ENCODE results near the gene NDUFV2. TPM values are rescaled to one million over a fixed set of nuclear protein-coding genes. Genes with fewer than 3 reads are reported as not detected.
"Not testable (repeated sequence)": the region's sequence is repeated elsewhere in the genome, so short reads cannot be mapped to it uniquely, and the experiment has no call there.

NDUFV2 gene
- total RNA-seq, 1 donor from 2014 or later: 124 TPM

GRCh38 chr18:9088252-9088651, 14.2 kb upstream of the NDUFV2 start:
- Histone ChIP-seq H3K9me3 (ENCODE audit: control insufficient read depth in 3 of 3, low read length in 3 of 3) (no peaks in the 10 kb centered on the region), H3K27ac (ENCODE audit: low read depth, low read length) (no peak overlapping the region), H3K4me3 (ENCODE audit: low read length in 3 of 3) (no peak overlapping the region), H3K4me1 (ENCODE audit: control insufficient read depth in 3 of 3, insufficient read depth in 3 of 3, low read length in 3 of 3) (no peaks in the 10 kb centered on the region), H3K27me3 (ENCODE audit: control insufficient read depth in 3 of 3, insufficient read depth in 3 of 3, low read length in 3 of 3) (no peaks in the 10 kb centered on the region), H3K36me3 (ENCODE audit: control insufficient read depth in 3 of 3, insufficient read depth in 3 of 3, low read length in 3 of 3) (no peaks in the 10 kb centered on the region), H3K9ac (ENCODE audit: low read depth in 1 of 3, low read length in 3 of 3) (no peak overlapping the region)

- H3K4me1 ChIP-seq (ENCODE audit: control insufficient read depth in 3 of 3, insufficient read depth in 3 of 3, low read length in 3 of 3); H3K27me3 ChIP-seq (ENCODE audit: control insufficient read depth in 3 of 3, insufficient read depth in 3 of 3, low read length in 3 of 3); H3K9ac ChIP-seq (ENCODE audit: low read depth in 1 of 3, low read length in 3 of 3); H3K4me3 ChIP-seq (ENCODE audit: low read length in 3 of 3); H3K27ac ChIP-seq (ENCODE audit: low read depth, low read length); H3K9me3 ChIP-seq (ENCODE audit: control insufficient read depth in 3 of 3, low read length in 3 of 3); H3K36me3 ChIP-seq (ENCODE audit: control insufficient read depth in 3 of 3, insufficient read depth in 3 of 3, low read length in 3 of 3): not testable (repeated sequence)
These were observed 13.8 kb upstream of the NDUFV2 start for GRCh38 chr18:9088727-9089126.

- H3K4me3 ChIP-seq (ENCODE audit: low read length in 3 of 3): no peak overlapping the region
- no peaks in the 10 kb centered on the region for H3K9me3 ChIP-seq (ENCODE audit: control insufficient read depth in 3 of 3, low read length in 3 of 3)
- no peaks in the 10 kb centered on the region for H3K4me1 ChIP-seq (ENCODE audit: control insufficient read depth in 3 of 3, insufficient read depth in 3 of 3, low read length in 3 of 3)
- no peaks in the 10 kb centered on the region for H3K36me3 ChIP-seq (ENCODE audit: control insufficient read depth in 3 of 3, insufficient read depth in 3 of 3, low read length in 3 of 3)
- no peaks in the 10 kb centered on the region for H3K27me3 ChIP-seq (ENCODE audit: control insufficient read depth in 3 of 3, insufficient read depth in 3 of 3, low read length in 3 of 3)
- H3K9ac ChIP-seq (ENCODE audit: low read depth in 1 of 3, low read length in 3 of 3): no peak overlapping the region
- H3K27ac ChIP-seq (ENCODE audit: low read depth, low read length): no peak overlapping the region
These were observed 11.9 kb upstream of the NDUFV2 start for GRCh38 chr18:9090578-9090977.

- Histone ChIP-seq H3K27me3 (ENCODE audit: control insufficient read depth in 3 of 3, insufficient read depth in 3 of 3, low read length in 3 of 3) (no peaks in the 10 kb centered on the region), H3K27ac (ENCODE audit: low read depth, low read length) (no peak overlapping the region), H3K9ac (ENCODE audit: low read depth in 1 of 3, low read length in 3 of 3) (no peak overlapping the region), H3K4me3 (ENCODE audit: low read length in 3 of 3) (no peak overlapping the region), H3K4me1 (ENCODE audit: control insufficient read depth in 3 of 3, insufficient read depth in 3 of 3, low read length in 3 of 3) (no peaks in the 10 kb centered on the region), H3K36me3 (ENCODE audit: control insufficient read depth in 3 of 3, insufficient read depth in 3 of 3, low read length in 3 of 3) (no peaks in the 10 kb centered on the region), H3K9me3 (ENCODE audit: control insufficient read depth in 3 of 3, low read length in 3 of 3) (no peaks in the 10 kb centered on the region)
These were observed 11.4 kb upstream of the NDUFV2 start for GRCh38 chr18:9091066-9091476.

GRCh38 chr18:9092665-9093064, 9.8 kb upstream of the NDUFV2 start:
- no peak overlapping the region for H3K9ac ChIP-seq (ENCODE audit: low read depth in 1 of 3, low read length in 3 of 3)
- no peak overlapping the region for H3K4me3 ChIP-seq (ENCODE audit: low read length in 3 of 3)
- no peak overlapping the region for H3K27ac ChIP-seq (ENCODE audit: low read depth, low read length)
- no peaks in the 10 kb centered on the region for H3K27me3 ChIP-seq (ENCODE audit: control insufficient read depth in 3 of 3, insufficient read depth in 3 of 3, low read length in 3 of 3)
- no peaks in the 10 kb centered on the region for H3K36me3 ChIP-seq (ENCODE audit: control insufficient read depth in 3 of 3, insufficient read depth in 3 of 3, low read length in 3 of 3)
- no peaks in the 10 kb centered on the region for H3K9me3 ChIP-seq (ENCODE audit: control insufficient read depth in 3 of 3, low read length in 3 of 3)
- H3K4me1 ChIP-seq (ENCODE audit: control insufficient read depth in 3 of 3, insufficient read depth in 3 of 3, low read length in 3 of 3): peaks cover 0 to 4% (median 0%) of the 10 kb centered on the region in 3 donors

- not testable (repeated sequence) for H3K4me1 ChIP-seq (ENCODE audit: control insufficient read depth in 3 of 3, insufficient read depth in 3 of 3, low read length in 3 of 3); H3K27ac ChIP-seq (ENCODE audit: low read depth, low read length); H3K9me3 ChIP-seq (ENCODE audit: control insufficient read depth in 3 of 3, low read length in 3 of 3); H3K4me3 ChIP-seq (ENCODE audit: low read length in 3 of 3); H3K27me3 ChIP-seq (ENCODE audit: control insufficient read depth in 3 of 3, insufficient read depth in 3 of 3, low read length in 3 of 3); H3K36me3 ChIP-seq (ENCODE audit: control insufficient read depth in 3 of 3, insufficient read depth in 3 of 3, low read length in 3 of 3); H3K9ac ChIP-seq (ENCODE audit: low read depth in 1 of 3, low read length in 3 of 3)
These were observed 9.4 kb upstream of the NDUFV2 start for GRCh38 chr18:9093109-9093508.

- peaks cover 0 to 4% (median 0%) of the 10 kb centered on the region in 3 donors for H3K4me1 ChIP-seq (ENCODE audit: control insufficient read depth in 3 of 3, insufficient read depth in 3 of 3, low read length in 3 of 3)
- no peaks in the 10 kb centered on the region for H3K9me3 ChIP-seq (ENCODE audit: control insufficient read depth in 3 of 3, low read length in 3 of 3)
- no peak overlapping the region for H3K27ac ChIP-seq (ENCODE audit: low read depth, low read length)
- H3K36me3 ChIP-seq (ENCODE audit: control insufficient read depth in 3 of 3, insufficient read depth in 3 of 3, low read length in 3 of 3): no peaks in the 10 kb centered on the region
- no peak overlapping the region for H3K4me3 ChIP-seq (ENCODE audit: low read length in 3 of 3)
- H3K9ac ChIP-seq (ENCODE audit: low read depth in 1 of 3, low read length in 3 of 3): no peak overlapping the region
- H3K27me3 ChIP-seq (ENCODE audit: control insufficient read depth in 3 of 3, insufficient read depth in 3 of 3, low read length in 3 of 3): no peaks in the 10 kb centered on the region
These were observed 7.9 kb upstream of the NDUFV2 start for GRCh38 chr18:9094307-9095226.

GRCh38 chr18:9095297-9096006, 7.0 kb upstream of the NDUFV2 start:
- no peaks in the 10 kb centered on the region for H3K36me3 ChIP-seq (ENCODE audit: control insufficient read depth in 3 of 3, insufficient read depth in 3 of 3, low read length in 3 of 3)
- H3K27me3 ChIP-seq (ENCODE audit: control insufficient read depth in 3 of 3, insufficient read depth in 3 of 3, low read length in 3 of 3): no peaks in the 10 kb centered on the region
- no peaks in the 10 kb centered on the region for H3K9me3 ChIP-seq (ENCODE audit: control insufficient read depth in 3 of 3, low read length in 3 of 3)
- no peak overlapping the region for H3K4me3 ChIP-seq (ENCODE audit: low read length in 3 of 3)
- no peak overlapping the region for H3K9ac ChIP-seq (ENCODE audit: low read depth in 1 of 3, low read length in 3 of 3)
- no peak overlapping the region for H3K27ac ChIP-seq (ENCODE audit: low read depth, low read length)
- H3K4me1 ChIP-seq (ENCODE audit: control insufficient read depth in 3 of 3, insufficient read depth in 3 of 3, low read length in 3 of 3): peaks cover 0 to 4% (median 0%) of the 10 kb centered on the region in 3 donors

GRCh38 chr18:9096007-9096371, 6.5 kb upstream of the NDUFV2 start:
- Histone ChIP-seq H3K36me3 (ENCODE audit: control insufficient read depth in 3 of 3, insufficient read depth in 3 of 3, low read length in 3 of 3) (no peaks in the 10 kb centered on the region), H3K9ac (ENCODE audit: low read depth in 1 of 3, low read length in 3 of 3) (no peak overlapping the region), H3K9me3 (ENCODE audit: control insufficient read depth in 3 of 3, low read length in 3 of 3) (no peaks in the 10 kb centered on the region), H3K27ac (ENCODE audit: low read depth, low read length) (no peak overlapping the region), H3K4me1 (ENCODE audit: control insufficient read depth in 3 of 3, insufficient read depth in 3 of 3, low read length in 3 of 3) (peaks cover 0 to 4% (median 0%) of the 10 kb centered on the region in 3 donors), H3K4me3 (ENCODE audit: low read length in 3 of 3) (no peak overlapping the region), H3K27me3 (ENCODE audit: control insufficient read depth in 3 of 3, insufficient read depth in 3 of 3, low read length in 3 of 3) (no peaks in the 10 kb centered on the region)

- H3K9ac ChIP-seq (ENCODE audit: low read depth in 1 of 3, low read length in 3 of 3): peak overlapping the region in 1 of 3 donors; percentile 37
- no peaks in the 10 kb centered on the region for H3K9me3 ChIP-seq (ENCODE audit: control insufficient read depth in 3 of 3, low read length in 3 of 3)
- H3K4me3 ChIP-seq (ENCODE audit: low read length in 3 of 3): no peak overlapping the region
- peaks cover 0 to 4% (median 2%) of the 10 kb centered on the region in 3 donors for H3K4me1 ChIP-seq (ENCODE audit: control insufficient read depth in 3 of 3, insufficient read depth in 3 of 3, low read length in 3 of 3)
- H3K27ac ChIP-seq (ENCODE audit: low read depth, low read length): no peak overlapping the region
- H3K27me3 ChIP-seq (ENCODE audit: control insufficient read depth in 3 of 3, insufficient read depth in 3 of 3, low read length in 3 of 3): no peaks in the 10 kb centered on the region
- no peaks in the 10 kb centered on the region for H3K36me3 ChIP-seq (ENCODE audit: control insufficient read depth in 3 of 3, insufficient read depth in 3 of 3, low read length in 3 of 3)
These were observed 5.8 kb upstream of the NDUFV2 start for GRCh38 chr18:9096685-9097084.

Data from skeletal muscle tissue (tissue), 4 donors.